GM21367 (cell line): ENCODE data around the gene GATA1.
"Not testable (repeated sequence)": the region's sequence is repeated elsewhere in the genome, so short reads cannot be mapped to it uniquely, and the experiment has no call there.

Source experiments
- ATAC-seq: cut with Tn5 transposase; IDR thresholded peaks from one replicate; pipeline ENCODE4 v1.9.1; 2021; ENCODE audit not compliant: unreplicated experiment

GATA1 gene

GRCh38 chrX:48806081-48806480, 19.7 kb downstream of the GATA1 start:
- no peak for ATAC-seq

DNA sequence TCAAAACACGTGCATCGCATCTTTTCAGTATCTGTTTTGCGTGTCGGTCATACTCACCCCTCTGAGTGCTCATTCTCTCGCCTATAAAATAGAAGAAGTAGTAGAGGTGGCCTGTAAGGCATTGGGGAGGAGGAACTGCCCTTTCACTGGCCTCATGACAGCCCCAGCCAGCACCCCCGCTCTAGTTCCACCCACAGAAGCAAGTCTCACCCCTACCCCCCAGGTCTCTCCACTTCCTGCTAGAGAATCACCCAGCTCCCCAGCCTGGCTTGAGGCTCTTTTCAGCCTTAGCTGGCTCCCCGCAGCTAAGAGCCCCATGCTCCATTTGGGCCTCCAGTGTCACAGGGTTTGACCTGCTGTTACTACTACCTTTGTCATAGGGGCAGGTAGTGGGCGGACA, 27.3 kb downstream of the GATA1 start:
- ATAC-seq: no peak

DNA sequence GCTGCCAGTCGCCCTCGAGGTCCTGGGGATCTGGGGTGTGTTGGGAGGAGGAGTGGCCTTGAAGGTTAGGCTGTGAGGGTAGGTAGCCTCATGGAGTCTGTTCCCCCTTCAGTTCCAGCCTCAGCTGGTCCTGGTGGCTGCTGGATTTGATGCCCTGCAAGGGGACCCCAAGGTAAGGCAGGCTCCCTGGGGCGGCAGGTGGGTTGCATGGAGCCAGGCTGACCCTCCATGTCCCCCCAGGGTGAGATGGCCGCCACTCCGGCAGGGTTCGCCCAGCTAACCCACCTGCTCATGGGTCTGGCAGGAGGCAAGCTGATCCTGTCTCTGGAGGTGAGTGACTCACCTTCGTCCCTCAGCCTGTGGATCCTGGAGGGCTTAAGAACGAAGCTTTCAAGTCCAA, 28.3 kb downstream of the GATA1 start:
- ATAC-seq: no peak

DNA sequence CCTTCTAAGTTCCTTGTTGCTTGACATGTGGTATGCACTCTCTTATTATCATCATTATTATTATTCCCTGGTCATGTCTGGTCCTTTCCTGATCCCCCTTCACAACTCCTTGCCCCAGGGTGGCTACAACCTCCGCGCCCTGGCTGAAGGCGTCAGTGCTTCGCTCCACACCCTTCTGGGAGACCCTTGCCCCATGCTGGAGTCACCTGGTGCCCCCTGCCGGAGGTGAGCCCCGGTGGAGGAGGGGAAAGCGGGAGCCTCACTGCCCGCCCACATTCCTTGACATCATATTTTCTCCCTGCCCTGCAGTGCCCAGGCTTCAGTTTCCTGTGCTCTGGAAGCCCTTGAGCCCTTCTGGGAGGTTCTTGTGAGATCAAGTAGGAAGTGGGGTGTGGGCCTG, 28.9 kb downstream of the GATA1 start:
- no peak for ATAC-seq

DNA sequence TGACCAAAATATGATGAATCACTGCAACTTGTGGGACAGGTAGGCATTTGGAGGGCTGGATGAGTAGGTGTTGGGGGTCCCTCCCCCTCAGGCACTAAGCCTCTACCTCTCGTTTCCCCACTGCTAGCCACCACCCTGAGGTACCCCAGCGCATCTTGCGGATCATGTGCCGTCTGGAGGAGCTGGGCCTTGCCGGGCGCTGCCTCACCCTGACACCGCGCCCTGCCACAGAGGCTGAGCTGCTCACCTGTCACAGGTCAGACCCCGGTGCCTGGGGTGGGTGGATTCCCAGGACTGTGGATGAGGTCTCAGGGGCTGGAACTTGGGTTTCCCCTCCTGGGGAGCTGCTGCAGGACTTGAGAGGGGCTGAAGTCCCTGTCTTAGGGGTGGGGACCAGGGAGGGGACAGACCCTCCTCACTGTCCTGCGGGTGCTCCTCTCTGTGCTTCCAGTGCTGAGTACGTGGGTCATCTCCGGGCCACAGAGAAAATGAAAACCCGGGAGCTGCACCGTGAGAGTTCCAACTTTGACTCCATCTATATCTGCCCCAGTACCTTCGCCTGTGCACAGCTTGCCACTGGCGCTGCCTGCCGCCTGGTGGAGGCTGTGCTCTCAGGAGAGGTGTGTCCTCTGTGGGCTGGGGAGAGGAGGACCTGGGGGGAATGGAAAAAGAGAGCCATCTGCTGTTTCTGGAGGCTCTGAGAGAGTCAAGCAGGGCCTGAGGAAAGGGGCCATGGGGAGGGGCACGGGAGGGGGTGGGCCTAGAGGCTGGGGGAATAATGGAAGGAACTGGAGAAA, 29.8 kb downstream of the GATA1 start:
- ATAC-seq: no peak

DNA sequence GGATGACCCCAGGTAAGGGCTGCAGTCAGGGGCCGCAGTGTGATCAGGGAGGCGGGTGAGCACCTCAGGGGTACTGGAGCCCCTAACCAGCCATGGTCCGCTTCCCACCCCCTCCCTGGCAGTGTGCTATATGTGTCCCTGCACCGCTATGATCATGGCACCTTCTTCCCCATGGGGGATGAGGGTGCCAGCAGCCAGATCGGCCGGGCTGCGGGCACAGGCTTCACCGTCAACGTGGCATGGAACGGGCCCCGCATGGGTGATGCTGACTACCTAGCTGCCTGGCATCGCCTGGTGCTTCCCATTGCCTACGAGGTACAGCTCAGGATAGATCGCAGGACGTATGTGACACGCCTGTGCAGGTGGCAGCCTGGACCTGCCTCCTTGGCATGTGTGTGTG, 31.7 kb downstream of the GATA1 start:
- no peak for ATAC-seq

- no peak for ATAC-seq
These were observed 32.5 kb downstream of the GATA1 start for GRCh38 chrX:48818866-48819265.

- not testable (repeated sequence) for ATAC-seq
These were observed 33.0 kb downstream of the GATA1 start for GRCh38 chrX:48819394-48819793.

- ATAC-seq: no peak
These were observed 36.7 kb downstream of the GATA1 start for GRCh38 chrX:48823053-48823452.

- ATAC-seq: no peak
These were observed 37.7 kb downstream of the GATA1 start for GRCh38 chrX:48824066-48824465.

DNA sequence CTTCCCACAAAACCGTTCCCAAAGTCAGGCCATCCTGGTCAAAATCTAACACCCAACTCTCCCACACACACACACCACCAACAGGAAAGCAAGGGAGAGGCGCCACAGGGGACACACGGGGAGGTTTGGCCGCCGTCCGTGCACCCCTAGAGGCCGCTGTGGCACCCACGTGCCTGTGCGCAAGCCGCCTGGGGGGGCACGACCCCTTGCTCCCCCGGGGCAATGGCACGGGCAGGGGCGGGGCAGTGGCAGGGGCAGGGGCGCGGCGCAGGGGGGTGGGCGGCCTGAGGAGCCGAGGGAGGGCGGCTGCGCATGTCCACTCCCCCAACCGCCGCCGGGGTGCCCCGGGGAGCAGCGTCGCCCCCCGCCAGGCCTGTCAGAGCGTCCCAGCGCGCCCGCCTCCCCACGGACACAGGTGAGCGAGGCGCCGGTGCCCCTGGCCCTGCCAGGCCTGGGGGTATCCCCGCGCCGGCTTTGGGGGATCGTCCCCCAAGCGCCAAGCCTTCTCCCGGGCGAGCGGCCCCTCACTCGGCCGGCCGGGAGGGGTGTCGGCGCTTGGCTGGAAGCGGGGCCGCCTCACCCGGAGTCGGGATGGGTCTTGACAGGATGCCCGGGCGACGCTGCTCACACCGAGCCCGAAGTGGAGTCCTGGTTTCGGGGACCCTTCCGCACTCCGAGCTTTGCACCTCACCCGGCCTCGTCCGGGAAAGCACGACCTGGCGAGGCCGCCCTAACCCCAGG, 39.9 kb downstream of the GATA1 start, which contains the start of gene ERAS:
Gene ERAS (plus strand): TSS at position 379 of the 741 bp plus-strand sequence. CDS start 2,611 bp downstream, outside the sequence.
- ATAC-seq: no peak

GRCh38 chrX:48826876-48827653, 40.7 kb downstream of the GATA1 start:
- ATAC-seq: no peak

DNA sequence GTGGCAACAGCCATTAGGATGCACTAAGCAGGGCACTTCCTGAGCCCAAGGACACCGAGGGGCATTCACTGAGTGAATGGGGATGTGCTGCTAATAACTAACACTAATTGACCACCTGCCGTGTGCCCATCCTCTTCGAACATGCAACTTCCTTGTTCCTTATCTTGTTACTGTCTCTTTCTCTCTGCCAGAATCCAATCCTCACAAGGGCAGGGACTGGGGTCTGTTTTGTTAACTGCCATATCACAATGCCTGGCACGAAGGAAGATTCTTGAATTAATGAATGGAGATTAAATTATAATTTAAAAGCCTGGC, 41.2 kb downstream of the GATA1 start:
- no peak for ATAC-seq

DNA sequence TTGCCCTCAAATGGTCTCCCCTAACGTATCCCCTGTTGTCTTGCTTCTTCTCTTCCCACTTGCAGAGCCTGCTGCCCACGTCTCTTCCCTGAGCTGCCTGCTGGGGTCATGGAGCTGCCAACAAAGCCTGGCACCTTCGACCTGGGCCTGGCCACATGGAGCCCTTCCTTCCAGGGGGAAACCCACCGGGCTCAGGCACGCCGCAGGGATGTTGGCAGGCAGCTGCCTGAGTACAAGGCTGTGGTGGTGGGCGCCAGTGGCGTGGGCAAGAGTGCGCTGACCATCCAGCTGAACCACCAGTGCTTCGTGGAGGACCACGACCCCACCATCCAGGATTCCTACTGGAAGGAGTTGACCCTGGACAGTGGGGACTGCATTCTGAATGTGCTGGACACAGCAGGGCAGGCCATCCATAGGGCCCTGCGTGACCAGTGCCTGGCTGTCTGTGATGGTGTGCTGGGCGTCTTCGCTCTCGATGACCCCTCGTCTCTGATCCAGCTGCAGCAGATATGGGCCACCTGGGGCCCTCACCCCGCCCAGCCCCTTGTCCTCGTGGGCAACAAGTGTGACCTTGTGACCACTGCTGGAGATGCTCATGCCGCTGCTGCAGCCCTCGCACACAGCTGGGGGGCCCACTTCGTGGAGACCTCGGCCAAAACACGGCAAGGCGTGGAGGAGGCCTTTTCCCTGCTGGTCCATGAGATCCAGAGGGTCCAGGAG, 42.8 kb downstream of the GATA1 start:
- ATAC-seq: no peak

DNA sequence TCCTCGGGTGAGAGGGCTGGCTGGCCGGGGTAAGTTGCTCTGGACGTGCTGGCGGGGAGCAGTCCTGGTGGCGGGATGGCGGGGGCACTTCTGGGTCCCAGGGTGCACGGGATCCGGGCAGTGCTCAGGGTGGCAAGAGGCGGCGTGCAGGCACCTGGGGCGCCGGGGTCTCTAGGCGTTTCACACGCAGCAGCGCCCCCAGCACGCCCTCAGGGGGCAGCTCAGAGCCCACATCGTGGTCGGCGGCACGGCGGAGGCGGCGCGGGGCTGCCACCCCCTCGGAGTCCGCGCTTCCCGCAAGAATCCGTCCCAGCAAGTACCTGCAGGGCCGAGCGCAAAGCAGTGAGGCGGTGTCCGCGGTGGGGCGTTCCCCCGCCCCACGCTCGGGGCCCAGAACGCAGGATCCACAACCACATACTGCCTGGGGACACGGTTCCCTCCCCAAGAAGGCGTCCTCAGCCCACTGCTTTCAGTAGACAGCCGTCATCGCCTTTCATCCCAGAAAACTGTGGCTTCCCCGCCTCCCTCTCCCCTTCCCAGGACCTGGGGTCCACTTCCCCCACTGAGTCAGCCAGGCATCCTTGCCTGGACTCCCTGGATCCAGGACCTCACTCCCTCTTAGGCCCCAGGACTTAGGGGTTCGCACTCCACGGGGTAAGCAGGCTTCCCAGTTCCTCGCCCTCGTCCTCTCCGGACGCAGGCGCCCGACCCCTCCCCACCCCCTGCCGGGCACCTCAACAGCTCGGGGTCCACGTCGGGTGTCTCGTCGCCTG, 44.9 kb downstream of the GATA1 start:
- no peak for ATAC-seq

DNA sequence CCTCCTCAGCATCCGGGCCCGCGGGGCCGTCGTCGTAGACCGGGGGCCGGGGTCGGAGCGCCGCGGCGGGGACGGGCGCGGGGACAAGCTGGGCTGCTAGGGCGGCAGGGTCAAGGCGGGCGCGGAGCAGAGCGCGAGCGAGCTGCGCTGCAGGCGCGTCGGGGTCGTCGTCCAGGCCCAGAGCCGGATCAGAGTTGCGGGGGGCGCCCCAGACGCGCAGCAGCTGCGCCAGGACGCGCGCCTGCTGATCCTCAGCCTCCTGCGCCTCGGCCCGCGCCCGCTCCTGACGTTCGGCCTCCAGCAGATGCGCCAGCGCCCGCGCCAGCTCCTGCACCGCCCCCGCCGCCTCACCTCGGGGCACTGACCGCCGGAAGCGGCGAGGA, 45.5 kb downstream of the GATA1 start:
- no peak for ATAC-seq

DNA sequence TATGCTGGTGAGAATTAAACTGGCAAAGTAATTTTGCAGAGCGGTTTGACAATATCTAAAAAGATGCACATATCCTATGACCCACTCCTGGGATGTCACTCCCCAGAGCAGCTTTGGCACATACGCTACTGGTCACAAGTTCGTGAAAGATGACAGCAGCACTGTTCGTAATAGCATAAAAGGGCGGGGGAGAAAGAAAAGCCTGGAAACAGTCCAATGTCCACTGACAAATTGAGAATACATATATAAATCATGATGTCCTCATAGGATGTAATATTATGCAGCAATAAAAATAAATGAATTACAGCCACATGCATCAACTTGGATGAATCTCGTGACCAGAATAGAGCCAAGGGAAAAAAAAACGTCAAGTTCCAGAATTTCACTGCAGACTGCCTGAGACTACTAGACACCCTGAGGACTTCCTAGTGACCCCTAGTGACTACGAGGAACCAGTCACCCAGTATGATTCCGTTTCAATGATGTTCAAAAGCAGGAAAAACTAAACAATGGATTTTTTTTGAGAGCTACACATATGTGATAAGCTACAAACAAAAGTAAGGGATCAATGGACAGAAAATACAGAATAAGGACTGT, 47.2 kb downstream of the GATA1 start:
- ATAC-seq: no peak

DNA sequence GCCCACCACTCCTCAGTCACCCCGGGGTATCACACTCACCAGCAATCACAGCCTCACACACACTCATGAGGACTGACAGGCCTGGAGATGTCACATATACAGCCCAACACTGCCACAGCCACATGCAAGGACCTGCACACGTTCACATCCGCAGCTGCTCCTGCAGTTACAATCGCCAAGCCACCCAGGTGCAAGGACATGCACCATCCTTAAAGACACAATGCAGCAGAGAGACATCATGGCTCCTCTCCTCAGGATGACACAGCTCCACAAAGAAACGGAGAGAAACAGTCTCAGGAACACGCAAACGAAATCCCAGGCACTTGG, 48.0 kb downstream of the GATA1 start:
- ATAC-seq: no peak

DNA sequence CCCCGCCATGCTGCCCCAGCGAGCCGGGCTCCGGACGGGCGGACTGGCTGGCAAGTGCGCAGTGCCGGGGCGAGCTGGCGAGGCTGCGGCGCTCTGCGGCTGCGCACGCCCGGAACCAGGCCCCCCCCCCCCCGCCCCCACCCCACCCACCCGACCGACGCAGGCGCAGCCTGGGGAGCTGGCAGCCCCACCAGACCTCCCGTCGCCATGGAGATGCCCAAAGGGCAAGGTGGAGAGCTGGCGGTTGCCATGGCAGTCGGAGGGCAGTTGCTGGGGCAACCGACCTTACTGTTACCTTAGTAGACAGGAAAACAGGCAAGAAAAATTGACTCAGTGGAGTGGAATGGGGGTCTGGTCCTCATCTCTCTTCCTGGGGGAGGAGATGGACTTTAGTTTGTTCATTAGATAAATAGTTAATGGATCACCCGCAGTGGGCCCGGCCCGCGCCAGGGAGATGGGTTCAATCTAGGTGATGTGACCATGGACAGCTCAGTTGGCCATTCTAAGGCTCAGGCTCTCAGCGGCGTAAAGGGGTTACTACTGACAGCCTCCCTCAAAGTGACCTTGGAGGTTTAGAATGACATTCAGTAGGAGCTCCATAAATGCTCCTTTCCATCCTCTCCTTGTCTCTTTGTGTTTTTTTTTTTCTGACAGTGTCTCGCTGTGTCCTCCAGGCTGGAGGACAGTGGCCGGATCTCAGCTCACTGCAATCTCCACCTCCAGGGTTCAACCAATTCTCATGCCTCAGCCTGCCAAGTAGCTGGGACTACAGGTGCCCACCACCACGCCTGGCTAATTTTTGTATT, 49.3 kb downstream of the GATA1 start, which contains the start of gene PCSK1N:
Gene PCSK1N (minus strand): TSS at position 87 of the 806 bp plus-strand sequence. CDS start 78 bp downstream, at position 9.
- no peak for ATAC-seq
